HG02870 (cell line): ENCODE data around the gene FAF1.
"Not testable (repeated sequence)": the region's sequence is repeated elsewhere in the genome, so short reads cannot be mapped to it uniquely, and the experiment has no call there.

Experiments used
- ATAC-seq: cut with Tn5 transposase; IDR thresholded peaks from one replicate; pipeline ENCODE4 v1.9.1; 2021; ENCODE audit warnings: mild to moderate bottlenecking, moderate library complexity; ENCODE audit not compliant: unreplicated experiment

FAF1 gene

GRCh38 chr1:50967416-50968157 is 7.5 kb upstream of the FAF1 start:
- ATAC-seq, result no peak

GRCh38 chr1:50966991-50967390 is 6.9 kb upstream of the FAF1 start:
- no peak for ATAC-seq

GRCh38 chr1:50964863-50965262 is 4.8 kb upstream of the FAF1 start:
- no peak for ATAC-seq

GRCh38 chr1:50959303-50959912 is 659 bp downstream of the FAF1 start:
- ATAC-seq, result no peak

GRCh38 chr1:50955116-50955515 is 5.0 kb downstream of the FAF1 start:
- ATAC-seq, result no peak

- not testable (repeated sequence) for ATAC-seq
Observed at GRCh38 chr1:50952566-50952965, 7.5 kb downstream of the FAF1 start.

GRCh38 chr1:50950396-50950795 is 9.7 kb downstream of the FAF1 start:
- ATAC-seq, result no peak

GRCh38 chr1:50949286-50949982 is 10.6 kb downstream of the FAF1 start:
- no peak for ATAC-seq

GRCh38 chr1:50942334-50942733 is 17.7 kb downstream of the FAF1 start:
- ATAC-seq, result no peak

GRCh38 chr1:50940291-50940690 is 19.8 kb downstream of the FAF1 start:
- no peak for ATAC-seq

GRCh38 chr1:50936321-50936720 is 23.7 kb downstream of the FAF1 start:
- no peak for ATAC-seq

- ATAC-seq, result not testable (repeated sequence)
Observed at GRCh38 chr1:50935276-50935675, 24.8 kb downstream of the FAF1 start.

- ATAC-seq, result no peak
Observed at GRCh38 chr1:50934838-50935237, 25.2 kb downstream of the FAF1 start.

- ATAC-seq, result not testable (repeated sequence)
Observed at GRCh38 chr1:50933770-50934169, 26.3 kb downstream of the FAF1 start.

GRCh38 chr1:50932043-50932442 is 28.0 kb downstream of the FAF1 start:
- not testable (repeated sequence) for ATAC-seq

- no peak for ATAC-seq
Observed at GRCh38 chr1:50930965-50931737, 28.9 kb downstream of the FAF1 start.

GRCh38 chr1:50930193-50930592 is 29.9 kb downstream of the FAF1 start:
- ATAC-seq, result peak; percentile 82

GRCh38 chr1:50929376-50929958 is 30.6 kb downstream of the FAF1 start:
- no peak for ATAC-seq

- no peak for ATAC-seq
Observed at GRCh38 chr1:50923564-50923963, 36.5 kb downstream of the FAF1 start.

- ATAC-seq, result no peak
Observed at GRCh38 chr1:50921029-50921428, 39.0 kb downstream of the FAF1 start.

- no peak for ATAC-seq
Observed at GRCh38 chr1:50920409-50920808, 39.7 kb downstream of the FAF1 start.
